T47D (cell line): Measurements from ENCODE around the gene GTPBP4.
"Not testable (repeated sequence)": the region's sequence is repeated elsewhere in the genome, so short reads cannot be mapped to it uniquely, and the experiment has no call there.

Source experiments
- DNase-seq, 2 experiments: peaks; one replicate each; pipeline versions ENCODE4 v3.0.0 to v3.0.0-alpha.2; 2011 to 2012; ENCODE audit warnings: low read depth in 1 of 2, low spot score in 1 of 2
- JUND ChIP-seq: IDR thresholded peaks from 2 replicates; pipeline ENCODE4 v1.6.1; 2012; ENCODE audit warnings: low read depth
- in situ Hi-C: cut with HindIII; loops from 2 replicates; pipeline ENCODE4 v1.10.0; 2016; ENCODE audit warnings: low sequenced_read_pairs, low pct_unique_long_range_greater_than_20kb

The GTPBP4 gene

DNA sequence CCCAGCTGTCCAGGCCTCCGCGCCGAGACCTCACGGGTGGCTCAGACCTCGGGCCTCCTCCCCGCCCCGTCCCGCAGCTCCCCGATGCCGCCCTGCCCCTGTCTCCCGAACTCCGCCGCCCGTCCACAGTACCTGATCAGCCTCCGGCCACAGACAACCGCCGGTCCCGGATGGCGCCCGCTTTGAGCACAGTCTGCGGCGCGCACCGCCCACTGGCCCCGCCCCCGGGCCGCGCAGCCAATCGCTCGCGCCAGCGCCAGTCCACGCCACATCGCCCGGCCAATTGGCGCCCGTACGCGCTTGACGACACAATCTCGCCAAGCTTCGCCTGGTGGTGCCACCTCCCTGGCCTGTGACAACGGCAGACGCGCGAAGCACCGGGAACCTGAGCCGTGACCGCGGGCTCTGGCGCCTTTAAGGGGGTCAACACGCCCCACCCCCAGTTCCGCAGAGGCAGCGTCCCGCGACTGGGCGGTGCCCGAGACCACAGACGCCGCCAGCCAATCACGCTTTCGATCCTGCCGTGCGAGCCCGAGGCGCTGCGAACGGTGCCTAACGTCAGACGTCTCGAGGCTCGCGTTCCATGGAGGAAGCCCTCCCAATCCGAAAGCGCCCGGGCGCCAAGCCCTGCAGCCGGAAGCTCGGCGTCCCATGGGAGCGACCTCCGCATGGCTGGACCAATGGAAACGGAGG is 60.6 kb downstream of the GTPBP4 start, which contains the start of gene IDI1:
Gene IDI1, minus strand, starts transcription at position 388 of the 693 bp plus-strand sequence. Its CDS starts 116 bp downstream, at position 272.
- in situ Hi-C loops = no loop called here
- TF ChIP-seq JUND = no peak

DNA sequence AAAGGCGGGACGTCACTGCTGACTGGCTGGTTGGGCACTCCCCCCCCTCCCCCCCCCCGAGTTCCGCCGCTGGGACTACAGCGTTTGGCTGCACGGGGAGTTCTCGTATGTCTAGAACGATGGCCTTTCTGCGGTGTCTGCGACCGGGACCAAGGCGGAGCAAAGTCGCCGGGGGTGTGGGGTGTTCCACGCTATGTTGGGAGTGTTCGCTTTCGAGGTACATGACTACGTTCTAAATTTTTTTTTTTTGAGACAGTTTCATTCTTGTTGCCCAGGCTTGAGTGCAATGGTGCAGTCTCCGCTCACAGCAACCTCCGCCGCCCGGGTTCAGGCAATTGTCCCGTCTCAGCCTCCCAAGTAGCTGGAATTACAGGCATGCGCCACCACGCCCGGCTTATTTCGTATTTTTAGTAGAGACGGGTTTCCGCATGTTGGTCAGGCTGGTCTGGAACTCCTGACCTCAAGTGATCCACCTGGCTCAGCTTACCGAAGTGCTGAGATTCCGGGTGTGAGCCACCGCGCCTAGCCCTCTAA is 61.3 kb downstream of the GTPBP4 start:
- in situ Hi-C loops = no loop called here
- no peak for DNase-seq
- TF ChIP-seq JUND = no peak

More for the DNA sequence above, 60.6 kb downstream of the GTPBP4 start, which contains the start of gene IDI1:
- peak; percentile 97 to 100 for DNase-seq

DNA sequence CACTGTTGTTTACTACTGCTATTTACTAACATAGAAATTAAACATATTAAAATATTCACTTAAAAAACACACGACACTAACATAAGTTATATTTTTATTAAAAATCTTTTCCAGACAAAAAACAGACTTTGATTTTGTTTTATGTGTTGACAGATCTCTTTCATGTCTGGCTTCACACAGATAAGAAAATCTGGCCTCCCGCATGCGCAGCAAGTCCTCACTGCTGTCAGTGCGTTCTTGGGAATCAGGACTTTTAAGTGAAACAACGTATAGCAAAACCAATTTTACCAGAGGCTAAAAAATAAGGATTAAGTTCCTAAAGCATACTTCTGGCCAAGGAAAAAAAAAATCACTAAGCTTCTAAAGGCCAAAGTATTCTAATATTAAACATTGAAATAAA is 61.9 kb downstream of the GTPBP4 start:
- DNase-seq = no peak
- TF ChIP-seq JUND = no peak
- in situ Hi-C loops = no loop called here

DNA sequence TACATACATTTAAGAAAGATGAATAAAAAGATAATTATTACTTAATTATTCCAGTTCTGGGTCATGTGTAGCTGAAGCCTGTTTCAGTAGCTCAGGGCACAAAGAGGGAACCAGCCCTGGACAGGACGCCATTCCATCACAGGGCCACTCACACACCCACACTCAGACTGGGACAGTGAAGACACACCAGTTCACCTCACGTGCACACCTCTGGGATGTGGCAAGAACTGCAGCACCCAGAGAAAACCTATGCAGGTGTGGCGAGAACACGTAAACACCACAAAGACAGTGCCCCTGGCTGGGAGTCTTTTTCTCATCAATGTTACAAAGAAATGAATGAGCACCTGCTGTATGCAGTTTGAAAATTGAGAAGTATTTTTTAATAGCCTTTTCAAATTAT is 62.3 kb downstream of the GTPBP4 start:
- in situ Hi-C loops = no loop called here
- no peak for TF ChIP-seq JUND
- DNase-seq = peak in 1 of 2 experiments; percentile 78

DNA sequence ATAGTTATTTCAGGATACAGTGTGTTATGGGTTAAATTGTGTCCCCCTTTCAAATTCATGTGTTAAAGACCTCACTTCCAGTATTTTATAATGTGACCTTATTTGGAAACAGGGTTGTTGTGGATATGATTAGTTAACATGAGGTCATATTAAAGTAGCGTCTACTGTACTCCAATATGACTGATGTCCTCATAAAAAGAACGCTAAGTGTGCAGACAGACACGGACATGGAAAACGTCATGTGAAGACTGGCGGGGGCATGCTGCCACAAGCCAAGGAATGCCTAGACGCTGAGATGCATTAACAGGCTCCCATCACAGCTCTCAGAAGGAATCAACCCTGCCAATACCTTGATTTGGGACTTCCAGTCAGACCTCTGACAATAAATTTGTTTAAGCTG is 66.5 kb downstream of the GTPBP4 start:
- DNase-seq = no peak
- TF ChIP-seq JUND = no peak
- in situ Hi-C loops = no loop called here

DNA sequence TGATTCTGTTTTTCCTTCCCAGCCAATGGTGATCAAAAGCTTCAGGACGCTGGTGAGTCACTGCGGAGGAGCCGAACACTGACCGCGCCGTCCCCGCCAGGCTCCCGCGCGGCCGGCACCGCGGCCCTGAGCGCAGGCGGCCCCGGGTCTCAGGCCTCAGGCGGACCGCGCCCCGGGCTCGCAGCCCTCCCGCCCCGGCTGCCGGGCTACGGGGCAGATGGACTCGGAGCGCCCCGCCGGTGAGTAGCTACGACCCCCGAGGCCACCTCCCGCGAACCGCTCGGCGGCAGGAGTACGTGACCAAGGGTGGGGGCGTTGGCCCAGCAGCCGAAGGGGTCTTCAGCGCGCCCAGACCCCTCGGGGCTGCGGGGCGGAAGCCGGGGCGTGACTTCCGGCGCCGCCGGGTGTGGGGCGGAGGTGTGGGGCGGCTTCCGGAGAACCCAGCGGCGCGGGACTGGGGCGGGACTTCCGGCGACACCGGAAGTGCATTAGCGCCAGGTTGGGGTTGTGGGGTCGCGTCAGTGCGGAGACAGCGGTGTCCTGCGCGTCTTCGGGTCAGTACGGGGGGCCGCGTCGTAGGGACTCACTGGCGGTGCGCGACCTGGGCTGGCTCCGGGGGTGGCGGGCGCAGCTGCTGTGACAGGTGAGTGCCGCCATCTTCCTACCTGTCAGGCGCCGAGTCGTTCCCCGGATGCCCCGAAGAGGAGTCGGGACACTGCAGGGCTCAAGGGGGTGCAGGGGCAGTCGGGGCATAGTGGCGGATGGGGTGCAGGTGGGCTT is 68.3 kb downstream of the GTPBP4 start, which contains the start of gene WDR37:
Gene WDR37, plus strand, starts transcription at position 60 of the 780 bp plus-strand sequence. CDS start 15,771 bp downstream, outside the sequence.
- peak; percentile 85 to 95 for DNase-seq
- no peak for TF ChIP-seq JUND
- in situ Hi-C loops = no loop called here

DNA sequence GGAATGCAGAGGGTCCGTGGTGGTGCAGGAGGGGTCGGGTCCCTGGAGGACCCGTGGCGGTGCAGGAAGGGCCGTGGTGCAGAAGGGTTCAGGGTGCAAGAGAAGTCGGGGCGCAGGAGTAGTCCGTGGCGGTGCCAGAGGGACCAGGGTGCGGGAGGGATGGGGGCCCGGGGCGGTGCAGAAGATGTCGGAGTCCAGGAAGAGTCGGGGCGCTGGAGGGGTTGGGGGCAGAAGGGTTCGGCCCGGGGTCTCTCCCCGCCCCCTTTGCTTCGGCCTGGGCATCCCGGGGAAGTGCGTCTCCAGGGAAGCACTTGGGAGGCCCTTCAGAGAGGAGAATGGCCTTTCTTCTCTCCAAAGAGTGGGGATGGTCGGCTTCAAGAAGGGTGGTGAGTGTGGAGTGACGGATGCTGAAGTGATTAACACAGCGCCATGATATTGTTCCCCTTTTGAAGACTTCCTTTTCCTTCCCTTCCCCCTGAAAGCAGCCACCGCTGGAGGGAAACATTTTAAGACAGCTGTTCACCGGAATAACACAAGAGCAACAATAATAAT is 68.9 kb downstream of the GTPBP4 start:
- in situ Hi-C loops = no loop called here
- no peak for DNase-seq
- no peak for TF ChIP-seq JUND

DNA sequence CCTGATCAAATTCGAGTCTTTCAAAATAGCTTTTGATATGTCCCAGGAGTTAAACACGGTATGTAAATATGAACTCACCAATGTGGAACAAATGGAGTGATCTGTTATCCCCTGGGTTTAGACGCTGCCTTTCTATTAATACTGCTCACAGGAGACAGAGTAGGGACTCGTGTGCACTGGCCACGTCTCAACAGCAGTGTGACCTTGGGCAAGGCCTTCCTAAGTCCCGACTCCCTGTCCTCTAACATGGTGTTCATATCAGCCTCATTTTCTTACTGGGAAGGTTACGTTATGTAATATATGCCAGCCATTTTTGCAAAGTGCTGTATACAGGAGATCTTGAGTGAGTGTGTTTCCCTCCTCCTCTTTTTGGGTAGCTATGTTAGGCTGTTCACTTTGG is 69.8 kb downstream of the GTPBP4 start:
- in situ Hi-C loops = no loop called here
- no peak for DNase-seq
- TF ChIP-seq JUND = no peak

DNA sequence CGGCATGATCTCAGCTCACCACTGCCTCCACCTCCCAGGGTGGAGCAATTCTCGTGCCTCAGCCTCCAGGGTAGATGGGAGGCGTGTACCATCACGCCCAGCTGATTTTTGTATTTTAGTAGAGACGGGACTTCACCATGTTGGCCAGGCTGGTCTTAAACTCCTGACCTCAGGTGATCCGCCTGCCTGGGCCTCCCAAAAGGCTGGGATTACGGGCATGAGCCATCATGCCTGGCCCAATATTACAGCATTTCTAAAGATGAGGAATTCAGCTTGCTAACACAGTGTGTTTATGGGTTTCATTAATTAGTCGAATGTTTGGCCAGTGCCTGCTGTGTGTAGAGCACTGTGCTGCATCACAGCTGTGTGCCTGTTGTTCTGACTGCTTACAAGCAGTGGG is 71.7 kb downstream of the GTPBP4 start:
- in situ Hi-C loops = no loop called here
- DNase-seq = no peak
- TF ChIP-seq JUND = no peak

DNA sequence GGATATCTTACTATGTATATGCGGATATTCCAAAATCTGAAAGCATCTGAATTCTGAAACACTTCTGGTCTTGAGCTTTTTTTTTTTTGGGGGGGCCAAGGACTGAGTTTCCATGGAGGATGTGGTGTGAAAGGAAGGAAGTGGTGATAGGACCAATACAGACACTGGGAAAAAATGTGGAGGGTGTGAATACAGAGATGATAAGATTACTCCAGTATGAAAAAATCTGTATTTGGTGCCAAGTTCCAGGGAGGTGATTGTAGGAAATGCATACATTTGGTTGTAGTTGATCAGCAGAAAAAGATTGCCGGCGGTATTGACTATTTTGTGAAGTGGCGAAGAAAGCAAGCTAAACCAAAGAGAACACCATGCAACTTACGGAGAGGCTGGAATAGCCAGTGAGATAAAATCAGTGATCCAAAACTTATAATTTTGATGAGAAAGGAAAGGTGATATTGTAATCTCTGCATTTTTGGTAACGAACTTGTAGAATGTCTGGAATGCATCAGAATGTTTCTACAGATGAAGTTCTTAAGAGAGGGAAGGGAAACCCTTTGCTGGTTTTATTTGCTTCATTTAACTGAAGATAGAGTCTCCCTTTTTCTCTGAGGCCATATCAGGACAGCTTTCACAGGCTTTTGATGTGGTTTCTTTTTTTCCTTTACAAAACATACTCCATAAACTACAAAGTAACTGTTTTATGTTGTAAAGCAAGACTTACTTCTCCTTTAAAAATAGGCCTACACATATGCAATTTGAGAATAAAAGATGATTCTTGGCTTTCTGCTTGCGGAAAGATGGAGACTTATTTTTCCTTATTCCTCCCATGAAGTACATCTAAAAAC is 73.9 kb downstream of the GTPBP4 start:
- in situ Hi-C loops = no loop called here
- no peak for TF ChIP-seq JUND
- no peak for DNase-seq

DNA sequence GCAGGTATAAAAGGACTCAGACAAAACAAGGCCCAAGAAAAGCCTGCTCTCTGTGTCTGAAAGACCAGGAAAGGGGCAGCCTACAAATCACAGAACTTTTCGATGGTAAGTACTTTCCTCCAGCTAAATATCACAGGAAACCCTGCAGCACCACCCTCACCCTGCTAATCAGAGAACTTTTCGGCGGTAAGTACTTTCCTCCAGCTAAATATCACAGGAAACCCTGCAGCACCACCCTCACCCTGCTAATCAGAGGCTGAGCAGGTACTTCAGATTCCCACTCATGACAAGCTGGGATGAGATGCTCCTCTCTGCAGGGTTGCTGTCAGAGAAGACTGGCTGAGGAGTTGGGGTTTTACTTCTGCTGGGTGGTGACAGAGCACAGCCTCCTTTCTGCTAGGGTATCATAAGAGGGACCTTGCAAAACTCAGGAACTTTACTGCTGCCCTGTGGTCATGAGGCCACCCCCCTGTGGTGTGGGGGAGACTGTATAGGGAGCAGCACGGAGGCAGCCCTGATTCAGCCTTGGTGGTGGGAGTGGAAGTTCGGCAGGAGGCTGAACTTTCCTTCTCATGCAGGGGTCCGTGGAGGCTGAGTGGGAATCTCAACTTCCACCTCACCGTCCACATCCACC is 75.1 kb downstream of the GTPBP4 start:
- DNase-seq = no peak
- TF ChIP-seq JUND = no peak
- in situ Hi-C loops = no loop called here

DNA sequence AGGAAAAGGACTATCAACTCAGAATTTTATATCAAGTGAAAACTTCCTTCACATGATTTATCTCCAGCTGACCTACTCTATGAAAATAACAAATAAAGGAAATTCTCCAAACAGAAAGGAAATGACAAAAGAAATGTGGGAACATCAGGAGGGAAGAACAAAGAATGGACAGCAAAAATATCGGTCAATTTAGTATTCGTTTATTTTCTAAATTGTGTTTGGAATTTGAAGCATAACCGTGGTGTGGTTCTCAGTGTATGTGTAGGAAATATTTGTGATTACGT is 76.7 kb downstream of the GTPBP4 start:
- in situ Hi-C loops = no loop called here
- DNase-seq = no peak

DNA sequence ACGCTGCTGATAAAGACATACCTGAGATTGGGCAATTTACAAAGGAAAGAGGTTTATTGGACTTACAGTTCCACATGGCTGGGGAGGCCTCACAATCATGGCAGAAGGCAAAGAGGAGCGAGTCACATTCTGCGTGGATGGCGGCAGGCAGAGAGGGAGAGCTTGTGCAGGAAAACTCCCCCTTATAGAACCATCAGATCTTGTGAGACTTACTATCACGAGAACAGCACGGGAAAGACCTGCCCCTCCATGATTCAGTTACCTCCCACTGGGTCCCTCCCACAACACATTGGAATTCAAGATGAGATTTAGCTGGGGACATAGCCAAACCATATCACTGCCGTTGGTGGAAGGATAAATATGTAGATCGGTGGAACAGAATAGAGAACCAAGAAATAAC is 78.5 kb downstream of the GTPBP4 start:
- in situ Hi-C loops = not testable (repeated sequence)

More for the DNA sequence above, 76.7 kb downstream of the GTPBP4 start:
- no peak for TF ChIP-seq JUND

More for the DNA sequence above, 78.5 kb downstream of the GTPBP4 start:
- DNase-seq = not testable (repeated sequence)
